RWPE1 (cell line): ENCODE results near the gene APLN.

Experiments used
- CTCF ChIA-PET: fragments of 350-600 bp; sonication (Branson Sonifier 250); formaldehyde crosslinking; extraction: SDS; loops from one replicate; lab custom pipeline; 2021; lab: Yijun Ruan, JAX
- POLR2A ChIA-PET: fragments of 400-600 bp; formaldehyde crosslinking; extraction: SDS; loops from one replicate; lab custom pipeline; 2020; ENCODE audit warnings: antibody characterized with exemption; ENCODE audit not compliant: low non-redundant PET; lab: Yijun Ruan, JAX
- DNase-seq: peaks from one replicate; pipeline ENCODE4 v3.0.0; 2012; ENCODE audit warnings: low spot score
- H3K27ac ChIP-seq: fragments of 450-650 bp; 2 replicates; pipeline ENCODE4 v1.5.1; 2017
- CTCF ChIP-seq: fragments of 450-650 bp; conservative IDR thresholded peaks from 2 replicates; pipeline ENCODE4 v1.5.1; 2017; ENCODE audit warnings: low read depth, mild to moderate bottlenecking

APLN gene

GRCh38 chrX:129689796-129690195 is 35.0 kb upstream of the APLN start:
- ChIA-PET POLR2A (no interaction called here), CTCF (interaction anchor here (0.6 kb wide), 1 partner anchor 12 kb away, joined by 3 read pairs; no protein-coding TSS in a partner anchor)
- no peak for TF ChIP-seq CTCF
- DNase-seq, result no peak
- no peak overlapping the region for H3K27ac ChIP-seq

DNA sequence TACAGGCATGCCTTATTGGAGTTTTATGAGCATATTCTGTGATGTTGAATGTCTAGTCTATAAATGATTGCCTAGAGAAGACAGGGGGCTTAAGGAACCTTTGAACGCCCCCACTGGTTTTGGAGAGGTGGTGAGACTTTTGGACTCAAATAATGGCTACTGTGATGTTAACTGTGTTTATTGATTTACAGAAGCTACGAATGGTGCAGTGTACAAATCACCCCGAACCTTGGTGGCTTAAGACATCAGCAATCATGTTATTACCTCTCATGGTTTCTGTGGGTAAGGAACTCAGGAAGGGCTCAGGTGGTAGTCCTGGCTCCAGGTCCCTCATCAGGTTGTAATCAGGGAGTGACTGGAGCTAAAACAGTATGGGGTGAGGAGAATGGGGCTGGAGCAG is 33.3 kb upstream of the APLN start:
- CTCF ChIA-PET, result no interaction called here
- DNase-seq, result no peak
- POLR2A ChIA-PET, result no interaction called here
- no peak for TF ChIP-seq CTCF
- no peak overlapping the region for H3K27ac ChIP-seq

DNA sequence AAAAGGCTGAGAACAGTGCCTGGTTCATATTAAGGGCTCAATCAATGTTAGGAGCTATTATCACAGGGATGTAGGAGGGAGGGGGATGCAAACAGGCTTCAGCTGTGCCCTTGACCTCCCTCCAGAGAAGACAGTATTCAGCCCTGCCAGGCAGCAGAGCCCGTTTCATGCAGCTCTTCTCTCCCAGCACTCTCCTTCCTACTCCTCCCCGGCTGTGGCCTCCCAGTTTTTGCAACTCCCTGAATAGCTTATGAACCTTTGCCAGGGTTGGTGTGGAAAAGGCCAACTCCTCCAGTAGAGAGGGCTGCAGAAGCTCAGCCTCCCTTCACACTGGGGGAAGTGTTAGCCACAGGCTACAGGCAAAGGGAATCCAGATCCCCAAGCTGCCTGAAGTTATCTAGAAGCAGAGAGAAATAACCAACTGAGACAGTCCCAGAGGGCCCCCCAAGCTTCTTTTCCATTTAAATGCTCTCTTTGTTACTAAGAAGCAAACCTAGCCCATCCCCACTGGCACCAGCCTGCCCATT is 31.7 kb upstream of the APLN start:
- H3K27ac ChIP-seq, result no peak overlapping the region
- no peak for DNase-seq
- ChIA-PET CTCF (interaction anchor here (0.6 kb wide), 1 partner anchor 166 kb away, joined by 3 read pairs; no protein-coding TSS in a partner anchor), POLR2A (no interaction called here)
- no peak for TF ChIP-seq CTCF

GRCh38 chrX:129682979-129683378 is 28.2 kb upstream of the APLN start:
- H3K27ac ChIP-seq, result no peak overlapping the region
- CTCF ChIA-PET, result no interaction called here
- DNase-seq, result no peak
- no peak for TF ChIP-seq CTCF
- POLR2A ChIA-PET, result no interaction called here

DNA sequence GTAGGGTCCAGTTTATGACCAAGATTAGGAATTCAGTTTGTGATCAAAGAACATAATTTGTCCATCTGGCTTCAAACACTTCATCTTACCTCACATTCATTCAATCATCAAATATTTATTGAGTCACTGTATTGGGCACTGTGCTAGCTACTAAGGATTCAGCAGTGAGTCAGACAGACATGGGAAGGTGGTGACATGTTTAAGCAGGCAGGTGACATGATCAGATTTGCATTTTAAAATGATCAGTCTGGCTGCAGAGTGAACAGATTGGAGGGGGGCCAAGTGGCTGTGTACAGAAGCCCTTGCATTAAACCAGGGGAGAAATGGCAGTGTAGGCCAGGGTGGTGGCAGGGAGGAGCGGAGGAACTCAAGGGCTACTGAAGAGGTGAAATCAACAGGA is 25.1 kb upstream of the APLN start:
- ChIA-PET POLR2A (no interaction called here), CTCF (interaction anchor here (0.7 kb wide), 1 partner anchor 79 kb away, joined by 3 read pairs; no protein-coding TSS in a partner anchor)
- TF ChIP-seq CTCF, result no peak
- peak overlapping the region; percentile 73 for H3K27ac ChIP-seq
- peak; percentile 57 for DNase-seq

DNA sequence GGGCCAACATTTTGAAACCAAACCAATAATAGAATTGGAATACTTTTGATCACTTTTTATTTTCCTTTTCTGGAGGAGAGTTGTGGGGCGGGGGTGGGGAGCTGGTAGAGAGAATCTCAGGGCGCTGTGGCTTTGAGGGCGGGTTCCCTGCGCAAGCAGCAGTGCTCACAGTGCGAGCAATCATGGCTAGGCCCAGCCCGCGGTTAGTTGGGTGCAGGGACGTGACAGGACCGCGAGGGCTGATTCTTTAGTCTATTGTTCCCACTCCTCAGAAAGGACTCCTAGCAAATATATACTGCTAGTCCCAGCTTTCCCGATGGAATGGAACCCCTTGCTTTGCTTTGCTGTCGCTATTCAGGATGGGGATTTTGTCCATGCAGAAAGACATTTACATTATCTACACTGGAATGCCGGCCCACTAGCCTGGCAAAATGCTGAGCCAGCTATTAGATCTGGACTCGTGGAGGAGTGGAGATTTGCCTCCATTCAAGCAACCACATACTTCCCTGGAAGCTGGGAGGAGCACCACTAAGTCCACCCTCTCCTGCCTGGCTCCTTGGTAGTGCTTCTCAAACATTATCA is 23.9 kb upstream of the APLN start:
- no peak for DNase-seq
- H3K27ac ChIP-seq, result peak overlapping the region; percentile 73
- POLR2A ChIA-PET, result no interaction called here
- TF ChIP-seq CTCF, result no peak
- CTCF ChIA-PET, result interaction anchor here (0.6 to 1.3 kb wide), 3 partner anchors 24 to 73 kb away, joined by 3 to 5 read pairs (median 4); partner anchors contain the start of gene APLN
